NCI-H2081 treated with DMSO at 0.1 percent for 48 hours (cell line): ENCODE results near the gene CAST.
"Not testable (repeated sequence)": the region's sequence is repeated elsewhere in the genome, so short reads cannot be mapped to it uniquely, and the experiment has no call there.

ENCODE experiments used
- DNase-seq: peaks from one replicate; lab custom pipeline; 2025; lab: John Stamatoyannopoulos, UW

Gene CAST

DNA sequence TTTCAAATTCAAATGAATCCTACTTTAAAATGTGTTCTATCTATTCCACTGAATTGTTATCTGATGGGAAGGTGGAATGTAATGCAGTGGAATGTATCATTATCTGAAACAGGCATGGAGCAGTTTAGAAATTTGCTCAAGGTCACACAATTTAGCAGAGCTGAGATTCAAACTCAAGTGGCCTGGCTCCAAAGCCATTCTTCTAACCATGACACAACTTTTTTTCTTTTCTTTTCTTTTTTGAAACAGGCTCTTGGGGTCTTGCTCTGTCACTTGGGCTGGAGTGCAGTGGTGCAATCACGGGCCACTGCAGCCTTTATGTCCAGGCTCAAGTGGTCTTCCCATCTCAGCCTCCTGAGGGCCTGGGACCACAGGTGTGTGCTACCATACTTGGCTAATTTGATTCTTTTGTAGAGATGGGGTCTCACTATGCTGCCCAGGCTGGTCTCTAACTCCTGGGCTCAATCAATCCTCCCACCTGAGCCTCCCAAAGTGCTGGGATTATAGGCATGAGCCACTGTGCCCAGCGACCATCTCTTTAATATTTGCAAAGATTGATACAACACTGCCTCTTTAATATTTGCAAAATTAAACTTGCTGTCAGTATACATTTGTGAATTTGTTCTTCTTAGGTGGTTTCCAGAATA is 50.0 kb downstream of the CAST start:
- DNase-seq, result no peak

DNA sequence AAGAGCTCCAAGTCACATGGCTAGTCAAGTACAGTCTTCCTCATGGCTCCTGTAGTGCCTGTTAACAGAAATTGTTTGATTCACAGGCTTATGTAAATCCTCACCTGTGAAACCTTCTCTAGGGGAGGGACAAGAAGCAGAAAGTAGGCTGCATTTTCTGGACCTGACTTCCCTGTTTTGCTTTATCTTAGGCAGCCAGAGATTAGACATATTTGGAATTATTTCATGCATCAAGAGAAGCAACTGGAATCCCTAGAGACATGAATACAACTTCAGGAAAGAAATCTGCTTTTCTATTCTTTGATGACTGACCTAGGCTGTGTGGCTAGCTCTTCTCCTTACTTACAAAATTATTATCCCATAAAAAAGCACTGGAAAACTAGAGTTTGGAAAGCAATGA is 52.3 kb downstream of the CAST start:
- DNase-seq, result no peak

DNA sequence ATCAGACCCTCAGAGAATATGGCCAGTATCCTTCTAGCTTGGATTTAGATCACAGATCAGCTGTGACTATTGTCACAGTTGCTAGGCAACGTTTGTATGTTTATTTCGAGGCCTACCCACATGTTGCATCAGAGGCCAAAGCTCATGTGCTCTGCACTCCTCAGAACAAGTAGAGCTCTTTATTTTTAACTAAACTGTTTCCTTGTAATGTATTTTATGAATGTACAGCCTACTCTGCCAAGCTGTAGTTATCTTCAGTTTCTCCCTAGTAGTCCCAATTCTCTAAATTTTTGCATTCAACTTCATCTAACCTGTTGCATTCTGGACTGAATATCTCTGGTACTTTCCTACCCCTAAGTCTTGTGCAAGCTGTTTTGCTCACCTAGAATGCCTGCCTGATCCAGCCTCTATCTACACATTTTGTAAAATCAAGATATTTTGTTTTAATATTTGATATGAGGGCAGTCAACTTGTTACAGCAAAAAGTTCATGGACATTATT is 52.8 kb downstream of the CAST start:
- DNase-seq, result no peak

DNA sequence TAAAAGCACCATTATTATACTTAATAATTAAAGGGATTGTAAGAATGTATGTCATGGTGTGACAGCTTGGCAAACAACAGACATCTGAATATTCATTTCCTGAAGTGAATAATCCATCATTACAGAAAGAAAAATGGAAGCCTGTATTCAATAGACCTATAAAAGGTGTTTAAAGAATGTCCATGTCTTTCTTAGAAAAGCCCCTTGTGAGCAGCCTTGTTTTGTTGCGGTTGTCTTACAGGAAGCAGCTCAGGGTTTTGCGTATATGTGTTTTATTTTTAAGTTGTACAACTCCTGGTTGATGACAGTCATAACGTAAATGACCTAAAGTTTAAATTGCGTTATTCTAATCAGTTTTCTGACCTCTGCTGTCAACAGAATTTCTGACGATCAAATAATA is 53.8 kb downstream of the CAST start:
- DNase-seq, result no peak

DNA sequence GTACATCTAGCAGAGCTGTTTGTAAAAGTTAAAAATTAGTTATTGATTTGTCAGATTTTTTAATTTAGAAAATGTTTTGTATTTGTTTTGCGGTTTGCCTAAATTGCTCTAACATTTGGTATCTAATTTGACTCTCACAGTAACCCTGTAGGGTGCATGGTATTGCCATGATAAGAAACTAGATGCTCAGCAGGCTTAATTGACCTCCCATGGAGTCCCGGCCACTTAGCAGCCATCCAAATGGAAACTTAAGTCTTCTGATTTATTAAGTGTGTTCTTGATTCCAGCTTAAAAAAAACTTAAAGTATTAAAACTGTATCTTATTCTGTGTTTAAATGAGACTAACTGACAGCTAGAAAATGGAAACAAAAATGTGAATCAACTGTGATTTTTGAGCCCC is 54.5 kb downstream of the CAST start:
- DNase-seq, result no peak

DNA sequence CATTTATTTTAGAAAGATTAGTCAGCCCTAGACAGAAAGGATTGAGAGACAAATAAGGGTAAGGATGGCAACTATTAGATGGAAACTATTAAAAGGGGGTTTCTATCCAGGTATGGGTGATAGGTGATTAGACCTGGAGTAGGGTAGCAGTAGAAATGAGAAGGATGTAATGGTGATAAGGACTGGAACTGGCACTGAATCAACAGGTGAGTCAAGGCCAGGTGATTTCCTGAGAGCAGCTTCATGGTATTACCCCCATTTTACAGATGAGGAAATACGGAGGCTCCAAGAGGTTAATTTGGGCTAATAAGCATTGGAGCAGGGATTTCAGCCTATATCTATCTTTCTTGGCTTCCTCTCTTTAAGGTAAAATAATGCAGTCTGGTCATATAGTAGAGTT is 55.7 kb downstream of the CAST start:
- DNase-seq, result no peak

DNA sequence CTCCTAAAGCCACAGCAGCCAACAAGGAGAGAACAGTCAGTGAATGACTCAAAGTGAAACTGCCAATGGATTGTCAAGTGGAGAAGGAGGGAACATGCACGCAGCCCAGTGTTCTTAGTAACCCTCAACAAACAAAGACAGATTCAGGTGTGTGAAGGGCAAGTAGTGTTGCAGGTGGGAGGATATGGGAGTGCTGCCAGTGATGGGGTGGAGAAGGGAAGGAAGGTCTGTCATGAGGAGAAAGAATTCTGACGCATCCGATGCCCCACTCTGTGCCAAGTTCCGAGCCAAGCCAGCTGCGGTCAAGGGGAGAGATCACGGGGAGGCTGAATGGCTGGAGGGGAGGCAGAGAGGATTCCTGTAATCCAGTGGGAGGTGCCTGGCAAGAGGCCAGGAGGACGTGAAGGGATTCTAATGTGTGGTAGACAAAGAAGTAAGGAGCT is 56.5 kb downstream of the CAST start:
- DNase-seq, result no peak

DNA sequence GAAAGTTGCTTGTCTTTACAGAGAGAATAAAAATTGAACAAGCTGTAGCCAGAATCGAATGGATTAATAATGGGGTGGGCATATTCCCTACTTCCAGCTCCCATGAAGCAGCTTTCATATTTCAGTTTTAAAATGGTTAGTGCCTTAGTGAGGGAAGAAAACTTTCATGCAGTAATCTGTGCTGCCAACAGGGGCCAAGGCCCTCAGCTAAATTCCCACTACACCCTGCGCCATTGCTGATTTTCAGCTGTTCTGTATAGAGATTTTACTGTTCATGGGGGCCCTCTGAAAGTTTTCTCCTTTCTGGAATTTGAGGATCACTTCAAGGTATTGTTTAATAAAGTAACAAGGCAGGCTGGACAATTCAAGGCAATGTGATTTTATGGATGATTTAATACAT is 58.2 kb downstream of the CAST start:
- no peak for DNase-seq

DNA sequence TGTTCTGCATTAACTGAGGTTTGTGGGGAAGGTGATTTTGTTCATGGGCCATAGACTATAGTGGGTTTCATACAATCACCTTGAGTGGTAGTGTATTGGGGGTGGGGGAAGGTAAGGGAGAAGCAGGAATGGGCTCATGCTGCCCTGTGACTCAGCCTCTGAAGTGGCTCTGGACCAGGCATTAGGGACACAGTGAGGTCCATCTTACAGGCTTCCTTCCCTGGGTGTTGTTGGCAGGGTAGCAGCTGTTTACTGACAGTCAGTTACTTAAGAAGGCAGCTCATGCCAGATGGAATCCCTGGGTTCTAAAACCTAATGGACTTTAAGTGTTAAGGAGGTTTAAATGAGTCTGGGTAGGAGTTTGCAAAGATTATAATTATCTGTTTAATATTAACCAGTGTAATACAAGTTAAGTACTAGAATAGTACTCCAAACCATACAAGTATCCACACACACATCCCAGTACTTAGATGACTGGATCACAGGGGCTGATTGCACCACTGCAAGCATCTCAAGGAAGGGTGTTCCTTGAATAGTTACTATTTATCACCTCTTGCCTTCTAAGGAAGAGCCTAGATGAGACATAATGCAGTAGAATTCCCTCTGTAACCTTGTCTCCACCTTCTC is 59.3 kb downstream of the CAST start:
- DNase-seq, result no peak

DNA sequence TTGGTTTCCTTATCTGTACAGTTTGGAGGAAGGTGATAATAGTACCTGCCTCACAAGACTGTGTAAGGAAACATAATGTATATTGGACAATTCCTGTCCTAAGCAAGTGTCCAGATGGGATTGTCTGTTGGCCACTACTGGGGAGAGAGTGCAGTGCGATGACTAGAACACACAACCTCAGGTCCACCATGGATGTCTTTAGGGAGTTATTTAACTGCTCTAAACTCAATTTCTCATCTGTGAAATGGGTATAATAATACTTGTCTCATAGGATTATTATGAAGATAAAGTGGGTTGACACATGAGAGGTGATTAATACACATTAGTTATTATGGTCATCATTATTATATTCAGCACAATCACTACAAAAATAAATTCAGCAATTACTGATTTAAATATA is 63.1 kb downstream of the CAST start:
- no peak for DNase-seq

DNA sequence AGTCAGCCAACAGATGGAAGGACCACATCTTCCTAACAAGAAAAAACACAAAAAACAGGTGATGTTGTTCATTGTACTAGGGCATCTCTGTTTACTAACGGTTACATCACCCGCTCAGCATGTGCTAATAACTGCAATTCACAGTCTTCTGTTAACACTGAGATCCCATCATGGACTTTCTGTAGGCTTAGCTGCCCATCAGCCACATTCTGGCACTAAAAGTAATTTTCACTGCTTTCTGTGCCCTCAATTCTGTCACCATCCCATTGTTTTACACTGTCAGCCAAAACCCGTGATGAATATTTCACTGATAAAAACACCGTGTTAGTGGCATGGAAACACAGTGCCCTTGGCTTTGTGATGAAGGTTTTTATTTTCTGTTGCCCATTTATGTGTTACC is 64.6 kb downstream of the CAST start:
- DNase-seq, result no peak

DNA sequence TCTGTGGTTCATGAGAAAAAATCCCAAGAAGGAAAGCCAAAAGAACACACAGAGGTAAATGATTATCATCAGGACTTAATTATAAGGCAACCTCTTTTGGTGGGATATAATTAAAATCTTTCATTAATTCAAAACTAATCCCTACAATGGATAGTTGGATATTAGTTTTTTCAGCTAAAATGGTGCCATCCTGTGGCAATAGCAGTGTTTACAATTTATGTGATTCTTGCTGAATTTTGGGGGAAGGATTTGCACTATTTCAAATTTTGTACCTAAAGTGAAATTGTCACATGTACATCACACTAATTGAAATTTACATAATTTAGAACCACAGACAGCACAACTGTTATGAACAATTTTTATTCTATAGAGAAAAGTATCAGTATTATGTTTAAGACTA is 67.0 kb downstream of the CAST start:
- no peak for DNase-seq

DNA sequence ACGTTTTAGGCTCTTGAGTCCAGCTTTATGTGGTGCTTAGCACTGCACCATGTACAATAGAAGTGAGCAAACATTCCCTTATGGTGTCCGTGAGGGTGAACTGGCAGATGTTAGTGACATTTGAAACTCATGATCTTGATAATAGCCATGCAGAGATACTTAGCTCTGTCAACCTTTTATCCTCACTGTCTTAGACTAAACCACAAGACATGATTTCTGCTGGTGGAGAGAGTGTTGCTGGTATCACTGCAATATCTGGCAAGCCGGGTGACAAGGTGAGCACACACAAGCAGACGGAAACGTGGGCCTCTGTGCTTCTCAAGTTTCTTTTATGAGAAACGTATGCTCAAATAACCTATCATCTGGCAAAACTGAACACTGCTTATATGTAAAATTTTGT is 68.4 kb downstream of the CAST start:
- DNase-seq, result no peak

DNA sequence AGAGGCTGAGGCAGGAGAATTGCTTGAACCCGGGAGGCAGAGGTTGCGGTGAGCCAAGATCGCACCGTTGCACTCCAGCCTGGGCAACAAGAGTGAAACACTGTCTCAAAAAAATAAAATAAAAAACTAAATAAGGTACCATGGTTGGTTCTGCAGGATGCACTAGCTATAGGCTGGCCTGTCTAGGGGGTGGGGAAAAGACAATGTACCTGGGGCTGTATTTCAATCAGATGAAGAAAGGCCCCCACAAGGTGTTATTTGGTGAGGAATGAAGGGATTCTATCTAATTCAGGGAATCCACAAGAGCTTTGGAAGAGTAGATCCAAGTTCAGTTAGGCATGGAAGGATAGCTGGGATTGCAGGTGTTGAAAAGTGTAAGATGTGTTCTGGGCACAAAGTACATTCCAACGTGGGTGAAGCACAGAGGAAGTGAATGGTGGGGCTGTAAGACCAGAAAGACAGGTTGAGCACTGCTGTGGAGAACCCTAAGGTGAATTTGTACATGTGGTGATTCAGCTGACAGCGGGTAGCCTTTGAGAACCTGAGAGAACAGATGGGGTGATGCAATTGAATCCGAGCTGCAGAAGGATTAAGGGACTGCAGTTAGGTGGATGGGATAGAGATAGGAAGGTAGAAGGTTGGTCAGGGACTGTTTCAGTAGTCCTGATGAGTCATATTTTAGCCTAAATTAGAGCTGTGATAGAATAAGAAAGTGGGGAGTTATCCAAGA is 71.8 kb downstream of the CAST start:
- DNase-seq, result no peak

DNA sequence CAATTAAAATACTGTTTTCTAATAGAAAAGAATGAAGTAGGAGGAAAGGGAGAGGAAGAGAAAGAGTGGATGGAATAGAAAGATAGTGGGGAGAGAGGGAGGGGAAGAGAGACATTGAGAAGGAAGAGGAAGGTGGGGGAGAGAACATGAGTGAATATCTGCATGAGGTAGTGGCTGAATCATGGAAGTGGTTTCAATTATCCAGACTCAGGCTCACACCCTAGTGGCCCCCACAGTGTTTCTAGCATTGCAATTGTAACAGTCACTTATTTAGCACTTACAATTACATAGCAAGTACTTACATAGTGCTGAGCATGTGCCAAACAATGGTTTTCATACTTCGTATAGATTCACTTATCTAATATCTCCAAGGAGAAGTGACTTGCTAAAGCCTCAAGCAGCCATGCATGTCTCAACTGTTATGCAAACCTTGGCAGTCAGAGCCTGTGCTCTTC is 72.7 kb downstream of the CAST start:
- DNase-seq, result no peak

DNA sequence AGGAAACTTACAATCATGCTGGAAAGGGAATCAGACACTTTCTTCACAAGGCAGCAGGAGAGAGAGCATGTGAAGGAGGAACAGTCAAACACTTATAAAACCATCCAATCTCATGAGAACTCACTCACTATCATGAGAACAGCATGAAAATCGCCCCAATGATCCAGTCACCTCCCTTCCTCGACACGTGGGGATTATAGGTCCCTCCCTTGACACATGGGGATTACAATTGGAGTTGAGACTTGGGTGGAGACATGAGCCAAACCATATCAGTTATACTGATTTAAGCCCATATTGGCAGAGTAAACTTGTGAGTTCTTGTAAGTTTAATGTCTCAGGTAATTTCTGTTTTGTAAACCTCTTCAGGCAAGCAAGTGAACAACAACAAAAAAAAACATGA is 74.8 kb downstream of the CAST start:
- DNase-seq, result no peak

DNA sequence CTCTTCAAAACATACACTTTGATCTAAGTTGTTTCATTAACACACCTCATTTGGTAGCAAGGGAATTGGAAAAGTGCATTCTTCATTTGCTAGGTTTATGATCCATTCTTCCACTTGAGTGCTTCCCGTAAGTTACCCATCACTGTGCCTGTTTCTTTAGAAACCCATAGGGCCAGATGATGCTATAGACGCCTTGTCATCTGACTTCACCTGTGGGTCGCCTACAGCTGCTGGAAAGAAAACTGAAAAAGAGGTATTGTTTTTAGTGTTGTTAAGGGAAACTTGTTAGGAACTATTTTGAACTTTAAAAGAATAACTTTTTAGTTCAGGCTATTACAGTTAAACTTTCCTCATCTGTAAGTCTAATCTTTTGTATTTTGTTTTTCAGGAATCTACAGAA is 78.9 kb downstream of the CAST start:
- no peak for DNase-seq

DNA sequence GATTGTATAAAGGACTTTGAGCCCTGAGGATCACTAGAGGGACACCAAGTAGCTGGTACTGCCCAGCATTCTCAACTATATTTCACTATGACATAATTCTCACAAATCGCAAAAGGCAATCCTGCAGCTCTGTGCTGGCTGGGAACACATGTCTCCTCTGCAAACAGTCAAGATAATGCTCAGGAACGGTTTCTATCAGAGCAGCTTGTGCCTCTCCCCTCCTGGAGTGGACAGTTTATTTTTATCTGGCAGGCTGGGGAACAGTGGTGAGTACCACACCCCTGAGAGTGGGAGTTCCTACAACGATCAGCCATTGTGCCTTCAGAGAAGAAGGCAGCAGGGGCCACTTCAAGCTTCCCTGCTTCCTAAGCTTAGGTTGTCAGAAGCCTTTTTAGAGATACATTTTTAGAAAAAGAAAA is 79.7 kb downstream of the CAST start:
- DNase-seq, result no peak

DNA sequence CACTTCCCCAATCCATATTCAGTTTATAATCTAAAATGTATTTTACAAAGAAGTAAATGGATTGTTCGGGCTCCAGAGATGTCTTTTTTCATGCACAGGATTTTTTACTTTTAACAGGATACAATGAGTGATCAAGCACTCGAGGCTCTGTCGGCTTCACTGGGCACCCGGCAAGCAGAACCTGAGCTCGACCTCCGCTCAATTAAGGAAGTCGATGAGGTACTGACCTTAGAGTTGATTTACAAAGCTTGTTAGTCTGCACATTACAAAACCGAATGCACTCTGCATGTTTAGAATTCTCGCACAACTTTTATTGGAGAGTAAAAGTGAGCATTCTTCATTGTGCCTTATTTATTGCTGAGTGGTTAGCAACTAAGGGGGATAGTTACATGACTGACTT is 80.4 kb downstream of the CAST start:
- DNase-seq, result no peak

DNA sequence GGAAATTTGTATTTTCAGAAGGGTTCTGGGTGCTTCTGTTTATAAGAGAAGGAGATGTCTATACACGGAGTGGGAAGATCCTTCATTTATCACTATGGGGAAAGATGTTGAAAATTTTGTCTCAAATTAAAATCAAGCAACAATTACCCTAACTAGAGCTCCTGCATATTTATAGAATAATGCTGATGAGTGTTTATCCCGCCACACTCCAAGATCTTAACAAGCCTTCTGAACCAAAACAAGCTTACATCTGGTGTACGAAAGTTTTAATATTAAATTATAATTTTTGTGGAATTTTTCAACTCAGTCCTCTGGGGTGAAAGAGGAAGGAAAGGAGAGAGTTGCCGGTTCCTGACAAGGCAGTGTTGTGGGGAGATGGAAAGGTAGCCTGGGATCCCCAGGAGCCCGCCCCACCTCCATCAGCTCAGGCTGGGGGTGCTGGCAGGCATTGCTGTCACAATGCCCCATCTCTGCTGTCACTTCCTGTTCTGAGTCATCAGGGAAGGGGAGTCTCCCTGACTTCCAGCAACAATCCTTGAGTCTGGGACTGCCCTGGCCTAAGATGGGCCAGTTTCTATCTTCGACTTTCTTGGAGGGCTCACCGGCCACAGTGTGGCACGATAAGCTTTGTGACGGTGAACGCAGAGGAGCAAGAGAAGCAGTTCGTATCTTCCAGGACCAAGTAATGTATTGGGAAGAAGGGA is 81.0 kb downstream of the CAST start:
- DNase-seq, result no peak

DNA sequence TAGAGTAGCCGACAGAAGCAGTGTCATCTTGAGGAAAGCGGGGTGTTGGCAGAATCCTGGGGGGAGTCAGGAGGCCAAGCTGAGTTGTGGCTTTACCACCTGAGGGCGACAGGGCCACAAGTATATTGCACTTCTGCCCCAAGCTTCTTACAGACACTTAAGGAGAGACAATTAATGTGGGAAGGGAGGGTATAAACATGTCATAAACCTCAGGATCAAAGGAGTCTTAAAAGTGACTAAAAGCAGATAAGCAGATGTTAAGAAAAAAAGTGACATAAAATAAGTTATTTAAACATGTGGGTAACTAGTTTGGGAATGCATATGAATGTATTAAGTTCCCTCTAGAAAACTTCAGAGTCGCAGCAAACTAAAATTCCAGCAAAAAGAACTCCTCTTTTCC is 81.6 kb downstream of the CAST start:
- no peak for DNase-seq

DNA sequence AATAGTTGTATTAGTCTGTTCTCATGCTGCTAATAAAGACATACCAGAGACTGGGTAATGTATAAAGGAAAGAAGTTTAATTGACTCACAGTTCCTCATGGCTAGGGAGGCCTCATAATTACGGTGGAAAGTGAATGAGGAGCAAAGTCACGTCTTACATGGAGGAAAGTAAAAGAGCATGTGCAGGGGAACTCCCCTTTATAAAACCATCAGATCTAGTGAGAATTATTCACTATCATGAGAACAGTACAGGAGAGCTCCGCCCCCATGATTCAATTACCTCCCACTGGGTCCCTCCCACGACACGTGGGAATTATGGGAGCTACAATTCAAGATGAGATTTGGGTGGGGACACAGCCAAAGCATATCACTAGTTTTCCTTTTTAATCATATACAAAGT is 82.0 kb downstream of the CAST start:
- not testable (repeated sequence) for DNase-seq

DNA sequence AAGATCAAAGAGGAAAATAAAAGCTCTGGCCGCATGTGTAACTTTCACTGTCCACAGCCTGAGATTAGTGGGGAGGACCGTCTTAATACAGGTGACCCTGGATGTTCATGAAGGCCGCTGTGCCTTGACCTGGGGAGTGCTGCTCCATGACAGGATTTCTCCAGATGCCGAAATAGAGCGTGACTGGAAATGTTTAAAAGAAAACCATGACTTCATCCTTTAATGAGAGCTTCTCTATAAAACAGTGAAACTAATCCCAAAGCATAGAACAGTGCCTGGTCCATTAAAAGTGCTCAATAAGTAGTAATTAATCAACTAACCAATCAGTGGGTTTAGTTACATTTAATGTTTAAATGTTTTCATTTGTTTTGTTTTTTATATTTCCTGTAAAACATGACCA is 82.8 kb downstream of the CAST start:
- DNase-seq, result no peak
